Endothelial cell (in vitro differentiated cells): ENCODE data around the gene TMEFF1. TPM values are rescaled to one million over a fixed set of nuclear protein-coding genes. Genes with fewer than 3 reads are reported as not detected.

ENCODE experiments used
- DNase-seq: peaks from one replicate; pipeline ENCODE4 v3.0.0; 2021; ENCODE audit warnings: low spot score
- H3K27ac Mint-ChIP-seq: one replicate; pipeline ENCODE4 v1.8.0; 2021; ENCODE audit warnings: mixed read lengths, inconsistent platforms; ENCODE audit not compliant: unreplicated experiment
- H3K27me3 Mint-ChIP-seq: one replicate; pipeline ENCODE4 v1.8.0; 2021; ENCODE audit warnings: mild to moderate bottlenecking, moderate library complexity, mixed read lengths, inconsistent platforms; ENCODE audit not compliant: unreplicated experiment
- H3K36me3 Mint-ChIP-seq: one replicate; pipeline ENCODE4 v1.8.0; 2021; ENCODE audit warnings: mild to moderate bottlenecking, low read depth, mixed read lengths, inconsistent platforms; ENCODE audit not compliant: unreplicated experiment
- H3K4me1 Mint-ChIP-seq: one replicate; pipeline ENCODE4 v1.8.0; 2021; ENCODE audit warnings: mild to moderate bottlenecking, mixed read lengths, inconsistent platforms; ENCODE audit not compliant: unreplicated experiment
- H3K4me3 Mint-ChIP-seq: one replicate; pipeline ENCODE4 v1.8.0; 2021; ENCODE audit warnings: mild to moderate bottlenecking, mixed read lengths, inconsistent platforms; ENCODE audit not compliant: unreplicated experiment
- H3K9me3 Mint-ChIP-seq: one replicate; pipeline ENCODE4 v1.8.0; 2021; ENCODE audit warnings: mixed read lengths, inconsistent platforms; ENCODE audit not compliant: unreplicated experiment
- total RNA-seq: library from RNA; stranded (reverse); fragmentation: NEBNext Ultra II Directional; extraction: Animal tissue kit (Norgen Biotek cat#: 25700); gene quantifications from one replicate; pipeline ENCODE4 v1.2.1, GENCODE V29; 2021; ENCODE audit not compliant: unreplicated experiment
- TF ChIP-seq, protein P1 (sequence below): fragments of 200-600 bp; sonication (generic); IDR thresholded peaks from one replicate; pipeline ENCODE4 v1.5.0; 2021; ENCODE audit warnings: antibody characterized with exemption; ENCODE audit not compliant: unreplicated experiment

TMEFF1 gene
- total RNA-seq, 1 donor from 2014 or later = 45.8 TPM

DNA sequence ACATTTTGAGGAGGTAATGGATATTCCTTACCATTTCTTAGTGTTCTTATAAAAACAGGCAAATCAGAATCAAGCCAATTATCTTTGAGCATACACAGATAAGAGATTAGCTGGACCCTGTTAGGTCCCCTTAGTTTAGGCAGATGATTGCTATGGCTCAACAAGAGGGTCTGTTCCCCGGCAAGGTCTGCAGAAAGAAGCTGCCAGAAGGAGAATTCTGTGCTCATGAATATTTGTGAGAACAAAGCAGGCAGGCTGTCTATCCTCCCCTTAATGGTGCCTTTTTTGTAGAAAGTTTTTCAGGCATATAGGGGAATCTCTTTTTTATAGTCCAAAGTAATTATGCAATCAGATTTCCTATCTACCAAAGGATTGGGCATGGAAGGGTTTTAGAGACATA is 132.5 kb downstream of the TMEFF1 start:
- no peak overlapping the region for H3K4me3 Mint-ChIP-seq
- no peaks in the 10 kb centered on the region for H3K36me3 Mint-ChIP-seq
- H3K4me1 Mint-ChIP-seq = peaks cover 2% of the 10 kb centered on the region
- H3K9me3 Mint-ChIP-seq = no peaks in the 10 kb centered on the region
- no peaks in the 10 kb centered on the region for H3K27me3 Mint-ChIP-seq
- DNase-seq = no peak
- H3K27ac Mint-ChIP-seq = no peak overlapping the region
- TF ChIP-seq, protein P1, sequence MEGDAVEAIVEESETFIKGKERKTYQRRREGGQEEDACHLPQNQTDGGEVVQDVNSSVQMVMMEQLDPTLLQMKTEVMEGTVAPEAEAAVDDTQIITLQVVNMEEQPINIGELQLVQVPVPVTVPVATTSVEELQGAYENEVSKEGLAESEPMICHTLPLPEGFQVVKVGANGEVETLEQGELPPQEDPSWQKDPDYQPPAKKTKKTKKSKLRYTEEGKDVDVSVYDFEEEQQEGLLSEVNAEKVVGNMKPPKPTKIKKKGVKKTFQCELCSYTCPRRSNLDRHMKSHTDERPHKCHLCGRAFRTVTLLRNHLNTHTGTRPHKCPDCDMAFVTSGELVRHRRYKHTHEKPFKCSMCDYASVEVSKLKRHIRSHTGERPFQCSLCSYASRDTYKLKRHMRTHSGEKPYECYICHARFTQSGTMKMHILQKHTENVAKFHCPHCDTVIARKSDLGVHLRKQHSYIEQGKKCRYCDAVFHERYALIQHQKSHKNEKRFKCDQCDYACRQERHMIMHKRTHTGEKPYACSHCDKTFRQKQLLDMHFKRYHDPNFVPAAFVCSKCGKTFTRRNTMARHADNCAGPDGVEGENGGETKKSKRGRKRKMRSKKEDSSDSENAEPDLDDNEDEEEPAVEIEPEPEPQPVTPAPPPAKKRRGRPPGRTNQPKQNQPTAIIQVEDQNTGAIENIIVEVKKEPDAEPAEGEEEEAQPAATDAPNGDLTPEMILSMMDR = no peak

- Mint-ChIP-seq H3K4me3 (no peak overlapping the region), H3K36me3 (no peaks in the 10 kb centered on the region), H3K4me1 (no peaks in the 10 kb centered on the region), H3K9me3 (no peaks in the 10 kb centered on the region), H3K27ac (no peak overlapping the region), H3K27me3 (no peaks in the 10 kb centered on the region)
- TF ChIP-seq, protein P1 = no peak
- no peak for DNase-seq
Measured at GRCh38 chr9:100619194-100619593, 146.2 kb downstream of the TMEFF1 start.

- Mint-ChIP-seq H3K4me1 (no peaks in the 10 kb centered on the region), H3K36me3 (no peaks in the 10 kb centered on the region), H3K4me3 (no peak overlapping the region), H3K27ac (no peak overlapping the region), H3K27me3 (no peaks in the 10 kb centered on the region), H3K9me3 (no peaks in the 10 kb centered on the region)
- DNase-seq = no peak
- TF ChIP-seq, protein P1 = no peak
Measured at GRCh38 chr9:100619665-100620064, 146.7 kb downstream of the TMEFF1 start.

DNA sequence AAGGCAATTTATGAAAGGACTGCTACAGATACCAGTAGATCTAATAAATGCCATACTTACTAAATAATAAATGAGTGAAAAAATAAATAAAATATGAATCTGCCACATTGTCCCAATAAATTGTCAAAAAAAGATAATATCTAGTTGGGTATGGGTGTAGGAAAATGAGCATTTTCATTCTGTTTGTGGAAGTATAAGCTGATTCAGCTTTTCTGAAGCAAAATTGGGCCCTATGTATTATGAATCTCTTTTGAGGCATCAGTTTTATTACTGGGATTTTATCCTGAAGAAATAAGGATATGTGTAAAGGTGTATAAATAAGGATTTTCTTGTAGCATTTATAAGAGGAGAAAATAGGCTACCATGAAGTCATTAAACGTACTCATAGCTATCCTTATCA is 151.0 kb downstream of the TMEFF1 start:
- H3K27ac Mint-ChIP-seq = no peak overlapping the region
- peaks cover 1% of the 10 kb centered on the region for H3K27me3 Mint-ChIP-seq
- no peaks in the 10 kb centered on the region for H3K36me3 Mint-ChIP-seq
- no peaks in the 10 kb centered on the region for H3K4me1 Mint-ChIP-seq
- TF ChIP-seq, protein P1 = no peak
- H3K4me3 Mint-ChIP-seq = no peak overlapping the region
- no peak for DNase-seq
- no peaks in the 10 kb centered on the region for H3K9me3 Mint-ChIP-seq

- Mint-ChIP-seq H3K27me3 (peaks cover 1% of the 10 kb centered on the region), H3K4me1 (peaks cover 6% of the 10 kb centered on the region)
- no peak for DNase-seq
Measured at GRCh38 chr9:100626949-100627348, 154.0 kb downstream of the TMEFF1 start.

More at GRCh38 chr9:100626949-100627348, 154.0 kb downstream of the TMEFF1 start:
- Mint-ChIP-seq H3K4me3 (no peak overlapping the region), H3K9me3 (no peaks in the 10 kb centered on the region), H3K36me3 (no peaks in the 10 kb centered on the region), H3K27ac (no peak overlapping the region)
- TF ChIP-seq, protein P1 = no peak

Other genes with a start within 250 kb of the TMEFF1 start
- 43.5 TPM for gene TEX10, start 120.2 kb upstream of the TMEFF1 start, total RNA-seq
- gene MSANTD3, start 46.0 kb upstream of the TMEFF1 start, total RNA-seq = 30.7 TPM
- 7.4 TPM for gene CAVIN4, start 104.9 kb downstream of the TMEFF1 start, total RNA-seq